ENCODE results near the gene CLIC5. TPM values are rescaled to one million over a fixed set of nuclear protein-coding genes. Genes with fewer than 3 reads are reported as not detected.

The CLIC5 gene
- total RNA-seq (2014; rRNA removed; shearing (Covaris generic)): not detected in 2 replicates
- not detected in 2 replicates for polyA plus RNA-seq (2015; cell fraction: cytosol; rRNA removed)
- not detected in 2 replicates for polyA plus RNA-seq (2015; cell fraction: nucleus; rRNA removed)

- no peak for DNase-seq (ENCODE audit: low read depth)
These were observed at the start of gene CLIC5 for GRCh38 chr6:46015119-46015968. CLIC5 (minus strand) TSS chr6:46015860; CDS start chr6:46015542, 318 bp downstream.

DNA sequence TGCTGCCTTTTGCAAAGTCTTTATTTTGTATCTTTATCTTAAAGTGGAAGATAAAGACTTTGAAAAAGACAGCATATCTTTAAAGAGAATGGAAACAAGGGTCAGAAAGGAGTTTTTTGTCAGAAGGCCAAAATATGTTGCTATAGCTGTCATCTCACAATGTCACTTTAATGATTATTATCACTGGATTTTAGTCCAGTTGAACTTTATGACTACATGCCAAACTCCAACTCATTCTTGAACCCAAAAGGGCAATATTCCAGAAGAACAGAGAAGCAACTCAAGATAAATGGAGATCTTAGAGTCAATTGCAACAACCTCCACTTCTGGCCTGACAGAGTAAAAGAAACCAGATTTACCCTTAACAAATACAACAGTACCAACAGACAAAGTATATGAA lies 47.3 kb upstream of the CLIC5 start:
- no peak for DNase-seq (ENCODE audit: low read depth)

DNA sequence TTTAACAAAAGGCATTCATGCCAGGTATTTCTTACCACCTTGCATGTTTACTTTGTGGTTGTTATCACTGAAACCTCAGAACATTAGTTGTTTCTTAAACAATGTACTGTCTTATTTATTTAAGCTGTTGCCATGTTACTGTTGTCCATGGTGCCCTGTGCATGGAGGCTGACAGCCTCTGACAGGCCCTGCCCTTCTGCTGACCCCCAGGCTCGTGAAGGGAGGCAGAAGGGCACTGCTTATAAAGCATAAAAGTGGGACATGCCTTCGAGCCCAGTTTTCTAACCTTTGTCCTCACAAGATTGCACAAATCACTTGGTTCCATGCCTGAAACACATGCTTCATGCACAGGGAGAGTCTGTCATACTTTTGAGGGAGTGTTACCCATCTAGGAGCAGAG lies 46.7 kb upstream of the CLIC5 start:
- DNase-seq (ENCODE audit: low read depth): peak; percentile 1

DNA sequence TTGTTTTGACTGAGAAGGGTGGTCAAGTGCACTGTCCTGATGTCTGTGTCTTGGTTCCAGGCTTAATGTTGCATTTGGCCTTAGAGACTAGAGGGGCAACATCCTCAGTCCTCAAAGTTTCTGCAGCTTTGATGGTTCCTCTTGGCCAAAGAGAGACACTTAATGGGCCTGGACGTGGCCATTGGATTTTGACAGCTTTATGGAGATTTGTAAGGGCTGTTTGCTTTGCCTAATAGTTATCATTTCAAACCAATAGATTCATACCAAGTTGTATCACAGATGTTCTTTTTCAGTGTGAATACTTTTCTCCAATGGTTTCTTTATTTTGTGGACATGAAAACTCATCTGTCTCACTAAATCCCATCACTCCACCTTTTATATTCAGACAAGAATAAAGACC lies 45.8 kb upstream of the CLIC5 start:
- no peak for DNase-seq (ENCODE audit: low read depth)

DNA sequence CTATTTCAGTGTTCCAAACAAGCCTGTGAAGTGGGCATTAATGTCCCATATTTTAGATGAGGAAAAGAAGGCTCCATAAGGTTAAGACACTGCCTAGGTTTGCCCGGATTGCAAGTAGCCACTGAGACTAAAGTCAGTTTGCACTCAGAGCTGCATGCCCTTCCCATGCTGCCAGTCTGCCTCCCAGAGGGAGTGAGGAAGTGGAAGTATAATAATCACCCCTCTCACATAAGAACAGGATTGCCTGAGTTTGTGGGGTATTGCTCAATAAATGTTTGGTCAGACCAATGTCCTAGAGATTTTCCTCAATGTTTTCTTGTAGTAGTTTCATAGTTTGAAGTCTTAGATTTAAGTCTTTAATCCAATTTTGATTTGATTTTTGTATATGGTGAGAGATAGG lies 43.9 kb upstream of the CLIC5 start:
- DNase-seq (ENCODE audit: low read depth): no peak

DNA sequence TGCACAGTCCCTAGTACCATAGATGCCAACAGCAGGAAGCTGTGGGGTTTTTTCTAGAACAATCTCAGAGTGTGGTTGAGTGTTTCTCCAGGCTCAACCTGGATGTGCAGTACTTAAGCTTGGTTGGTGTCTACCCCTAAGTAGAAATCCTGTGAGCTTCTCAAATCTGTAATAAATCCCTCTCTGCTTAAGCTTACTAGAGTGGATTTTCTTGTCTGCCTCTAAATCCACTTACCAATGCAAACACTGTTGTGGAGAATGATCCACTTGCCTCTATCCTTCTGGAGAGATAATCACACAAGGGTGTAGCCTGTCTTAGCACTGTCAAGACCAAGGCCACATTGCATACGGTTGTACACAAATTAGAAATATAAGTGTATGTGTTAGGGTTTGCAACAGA lies 43.3 kb upstream of the CLIC5 start:
- DNase-seq (ENCODE audit: low read depth): no peak

DNA sequence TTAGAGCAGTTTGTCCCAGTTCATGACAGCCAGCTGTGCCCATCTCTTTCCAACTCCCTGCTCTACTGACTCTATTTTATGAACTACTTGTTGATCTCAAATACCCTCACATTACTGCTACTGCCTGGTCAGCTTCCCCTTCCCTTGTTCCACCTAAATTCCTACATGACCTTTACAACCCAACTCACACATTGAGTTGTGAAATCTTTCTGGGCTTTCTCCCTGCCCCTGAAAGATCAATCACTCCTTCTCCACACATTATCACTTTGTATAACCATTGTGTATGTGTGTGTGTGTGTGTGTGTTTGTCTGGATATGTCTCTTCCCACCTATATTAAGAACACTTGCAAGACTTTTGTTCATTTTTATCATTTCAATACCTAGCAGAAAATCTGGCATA lies 42.1 kb upstream of the CLIC5 start:
- DNase-seq (ENCODE audit: low read depth): no peak

DNA sequence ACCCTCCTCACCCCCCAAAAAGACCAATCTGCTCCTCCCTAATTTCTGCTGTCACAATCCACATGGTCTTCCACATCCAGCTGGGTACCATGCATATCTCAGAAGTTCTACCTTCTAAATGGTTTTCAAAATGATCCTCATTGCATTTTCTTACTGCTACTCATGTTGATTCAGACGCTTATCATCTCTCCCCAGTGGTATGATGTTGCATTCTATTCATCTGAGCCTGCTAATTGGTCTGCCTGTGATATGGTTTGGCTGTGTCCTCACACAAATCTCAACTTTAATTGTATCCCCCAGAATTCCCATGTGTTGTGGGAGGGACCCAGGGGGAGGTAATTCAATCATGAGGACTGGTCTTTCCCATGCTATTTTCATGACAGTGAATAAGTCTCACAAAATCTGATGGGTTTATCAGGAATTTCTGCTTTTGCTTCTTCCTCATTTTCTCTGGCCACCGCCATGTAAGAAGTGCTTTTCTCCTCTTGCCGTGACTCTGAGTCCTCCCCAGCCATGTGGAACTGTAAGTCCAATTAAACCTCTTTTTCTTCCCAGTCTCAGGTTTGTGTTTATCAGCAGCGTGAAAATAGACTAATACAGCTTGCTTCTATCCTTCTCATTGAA lies 41.4 kb upstream of the CLIC5 start:
- no peak for DNase-seq (ENCODE audit: low read depth)

DNA sequence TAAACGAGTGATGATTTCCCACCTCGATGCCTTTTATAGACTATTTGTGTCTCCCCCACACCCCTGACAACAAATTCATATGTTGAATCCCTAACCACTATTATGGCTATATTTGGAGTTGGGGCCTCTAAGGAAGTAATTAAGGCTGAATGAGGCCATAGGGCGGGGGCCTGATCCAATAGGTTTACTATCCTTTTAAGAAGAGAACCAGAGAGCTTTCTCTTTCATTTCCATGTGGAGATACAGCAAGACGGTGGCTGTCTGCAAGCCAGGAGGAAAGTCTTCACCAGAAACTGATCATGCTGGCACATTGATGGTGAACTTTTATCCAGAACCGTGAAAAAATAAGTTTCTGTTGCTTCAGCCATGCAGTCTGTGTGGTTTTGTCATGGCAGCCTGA lies 38.9 kb upstream of the CLIC5 start:
- DNase-seq (ENCODE audit: low read depth): no peak

DNA sequence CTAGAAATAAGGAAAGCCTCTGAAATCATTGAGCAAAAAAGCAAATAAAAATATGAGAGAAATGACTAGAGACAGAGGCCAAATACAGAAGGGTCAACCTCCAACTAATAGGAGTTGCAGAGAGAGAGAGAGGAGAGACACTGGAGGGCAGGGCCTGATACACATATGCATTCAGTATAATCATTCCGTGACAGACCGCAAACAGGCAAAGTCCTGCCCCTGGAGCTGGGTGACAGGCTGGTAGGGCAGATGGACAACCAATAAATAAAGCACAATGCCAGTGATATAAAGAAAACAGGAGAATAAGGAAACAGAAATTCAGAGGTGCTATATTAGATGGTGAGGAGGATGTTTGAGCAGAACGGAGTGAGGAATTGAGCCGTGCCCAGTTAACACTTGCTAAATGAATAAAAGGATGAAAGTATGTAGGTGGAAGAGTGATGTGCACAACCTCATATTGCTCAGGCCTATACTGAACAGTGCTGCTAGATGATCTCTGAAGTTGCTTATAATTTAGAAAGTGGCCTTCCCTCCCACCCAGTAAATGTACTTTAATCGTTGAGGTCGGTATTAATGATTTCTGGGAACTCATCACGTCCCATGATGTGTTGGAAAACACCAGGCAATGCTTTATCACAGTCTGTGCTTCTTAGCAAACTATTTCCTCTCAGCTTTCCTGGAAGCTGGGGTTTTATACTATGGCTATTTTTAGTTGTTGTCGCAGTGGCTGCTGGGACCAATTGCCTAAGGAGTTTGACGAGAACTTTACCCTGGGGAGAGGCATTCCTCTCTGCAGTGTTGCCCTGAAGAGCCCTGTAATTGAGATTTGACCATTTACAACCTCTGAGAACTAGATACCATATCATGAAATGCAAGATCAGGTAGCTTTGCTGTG lies 37.6 kb upstream of the CLIC5 start:
- no peak for DNase-seq (ENCODE audit: low read depth)

DNA sequence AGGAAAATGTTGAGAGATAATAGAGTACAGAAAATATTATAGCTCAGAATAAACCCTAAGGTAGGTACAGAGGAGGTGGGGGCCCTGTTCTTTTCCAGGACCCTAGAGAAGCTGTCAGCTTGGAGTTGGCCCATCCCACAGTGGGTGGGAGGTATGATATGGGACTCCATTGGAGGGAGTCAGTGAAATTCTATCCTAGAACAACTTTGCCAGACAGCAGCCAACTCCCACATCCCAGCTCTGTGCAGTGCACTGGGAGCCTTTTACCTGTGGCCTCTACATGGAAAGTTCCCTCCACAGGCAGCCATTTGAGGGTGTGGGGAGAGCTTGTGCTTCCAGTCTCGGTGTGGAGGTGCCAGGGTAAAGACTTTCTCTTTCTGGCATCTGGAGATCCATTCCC lies 36.8 kb upstream of the CLIC5 start:
- no peak for DNase-seq (ENCODE audit: low read depth)

GRCh38 chr6:46051962-46052361 lies 36.3 kb upstream of the CLIC5 start:
- no peak for DNase-seq (ENCODE audit: low read depth)

DNA sequence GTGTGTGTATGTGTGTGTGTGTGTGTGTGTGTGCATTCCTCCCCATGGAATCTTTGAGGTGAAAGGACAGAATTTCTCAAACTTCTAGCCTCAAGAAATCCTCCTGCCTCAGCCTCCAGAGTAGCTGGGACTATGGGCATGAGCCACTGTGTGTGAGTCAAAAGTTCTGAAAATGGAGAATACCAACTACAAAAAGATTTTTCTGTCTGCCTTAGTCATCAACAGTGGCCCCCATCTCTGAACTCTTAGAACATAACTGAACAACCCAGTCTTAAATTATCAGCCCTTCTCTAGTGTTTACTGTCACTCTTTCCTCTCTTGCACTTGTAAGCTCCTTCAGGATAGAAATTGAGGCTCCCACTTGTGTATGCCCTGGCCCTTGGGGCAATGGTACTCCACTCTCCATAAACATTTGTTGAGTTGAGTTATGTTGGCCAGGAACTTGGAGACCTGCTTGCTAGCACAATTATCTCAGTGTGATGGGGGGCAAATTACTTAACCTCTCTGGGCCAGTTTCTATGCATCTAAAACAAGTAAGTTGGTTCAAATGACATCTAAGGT lies 35.3 kb upstream of the CLIC5 start:
- DNase-seq (ENCODE audit: low read depth): no peak

DNA sequence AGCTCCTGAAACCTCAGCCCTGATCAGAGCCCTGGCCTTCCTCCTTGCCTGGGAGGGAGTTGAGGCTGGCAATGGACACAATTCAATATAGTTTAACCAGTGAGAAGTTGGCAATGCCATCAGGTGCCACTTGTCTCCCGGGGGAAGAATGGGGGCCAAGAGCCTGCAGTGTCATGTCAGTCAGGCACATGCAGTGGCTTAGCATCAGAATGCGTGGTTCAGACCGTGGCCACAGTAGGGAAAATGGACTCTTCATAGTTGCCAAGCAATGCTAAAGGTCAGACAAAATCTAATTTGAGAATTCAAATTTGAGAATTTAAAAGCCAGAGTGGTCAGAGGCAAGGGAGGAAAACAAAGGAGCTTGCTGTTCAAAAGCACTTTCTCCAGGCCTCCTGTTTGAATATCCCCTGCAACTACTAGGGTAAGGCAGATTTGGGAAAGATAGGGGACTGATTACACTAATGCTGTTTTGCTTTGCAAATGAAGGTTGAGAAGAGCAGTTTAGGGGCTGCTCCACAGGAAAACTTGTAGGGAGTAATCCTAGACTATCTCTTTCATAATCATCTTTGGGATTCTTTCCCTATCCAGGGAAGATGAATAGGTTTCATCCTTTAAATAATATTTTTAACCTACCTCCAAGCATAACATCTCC lies 33.1 kb upstream of the CLIC5 start:
- DNase-seq (ENCODE audit: low read depth): no peak

GRCh38 chr6:46046558-46047174 lies 31.0 kb upstream of the CLIC5 start:
- DNase-seq (ENCODE audit: low read depth): no peak

DNA sequence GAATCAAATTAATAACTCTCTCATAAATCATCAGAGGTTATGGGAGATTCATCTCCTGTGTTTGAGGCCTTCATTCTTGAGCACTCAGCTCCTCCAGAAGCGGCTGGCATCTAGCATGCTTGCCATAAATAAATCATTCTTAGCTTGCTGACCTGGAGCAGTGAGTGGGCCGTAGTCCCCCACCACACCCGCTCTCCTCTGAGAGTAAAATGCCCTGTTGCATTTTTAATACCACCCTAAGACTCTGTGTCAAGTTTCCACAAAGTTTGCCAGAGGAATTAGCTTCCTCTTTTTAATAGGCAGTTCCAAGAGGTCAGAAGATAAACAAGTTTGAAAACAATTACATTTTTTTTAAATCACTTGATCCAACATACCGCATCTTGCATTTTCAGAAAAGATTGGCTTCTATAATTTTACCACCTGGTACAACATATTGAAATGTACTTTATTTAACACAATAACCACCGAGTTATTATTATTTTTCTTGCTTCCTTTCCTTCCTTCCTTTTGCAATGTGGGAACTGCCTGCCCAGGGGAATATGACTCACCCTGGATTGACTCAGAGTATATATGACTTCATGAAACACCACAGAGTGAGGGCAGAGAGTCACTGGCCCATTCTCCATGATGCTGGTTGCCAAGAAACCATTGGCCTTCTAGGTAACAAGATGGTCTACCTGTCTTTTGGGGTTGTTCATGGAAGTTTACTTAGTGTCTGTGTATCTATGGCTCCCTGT lies 29.4 kb upstream of the CLIC5 start:
- peak; percentile 87 for DNase-seq (ENCODE audit: low read depth)

GRCh38 chr6:46042355-46042999 lies 26.8 kb upstream of the CLIC5 start:
- peak; percentile 60 for DNase-seq (ENCODE audit: low read depth)

- no peak for DNase-seq (ENCODE audit: low read depth)
These were observed 24.6 kb upstream of the CLIC5 start for GRCh38 chr6:46040288-46040687.

DNA sequence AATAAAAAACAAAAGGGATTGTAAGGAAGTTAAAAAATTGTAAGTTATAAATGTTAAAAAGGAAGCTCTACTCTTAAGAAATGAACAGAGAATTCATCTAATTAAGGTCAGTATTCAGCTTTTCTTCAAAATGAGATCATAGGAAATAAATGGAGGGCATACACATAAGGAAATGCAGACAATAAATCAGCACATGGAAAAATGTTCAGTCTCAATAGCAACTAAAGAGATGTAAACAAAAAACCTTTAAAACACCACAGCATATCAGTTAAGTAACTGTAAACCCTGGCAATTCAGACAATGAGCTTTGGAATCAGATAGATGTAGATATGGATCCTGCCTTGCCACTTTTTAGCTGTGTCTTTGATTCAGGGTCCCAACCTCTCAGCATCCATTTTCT lies 24.0 kb upstream of the CLIC5 start:
- DNase-seq (ENCODE audit: low read depth): no peak

Measured in HT1080 (cell line).